Measurements from ENCODE around the gene VPS13D.

The VPS13D gene

GRCh38 chr1:12544357-12544756 lies 314.5 kb downstream of the VPS13D start:
- H3K4me2 ChIP-seq (ENCODE audit: low read length): no peak overlapping the region
- H3K27me3 ChIP-seq (ENCODE audit: insufficient read depth, low read length): no peaks in the 10 kb centered on the region; the same call in 1 of the 2 replicates
- H3F3A ChIP-seq (ENCODE audit: insufficient read depth, low read length): no peaks in the 10 kb centered on the region
- H3K4me3 ChIP-seq (ENCODE audit: low read depth, low read length, poor library complexity, severe bottlenecking): no peak overlapping the region
- H3K79me2 ChIP-seq (ENCODE audit: insufficient read depth, low read length): no peaks in the 10 kb centered on the region
- H3K36me3 ChIP-seq (ENCODE audit: insufficient read depth, low read length): no peaks in the 10 kb centered on the region
- no peak overlapping the region for H3K27ac ChIP-seq (ENCODE audit: low read depth, low read length, poor library complexity, severe bottlenecking)
- TF ChIP-seq, protein P1, sequence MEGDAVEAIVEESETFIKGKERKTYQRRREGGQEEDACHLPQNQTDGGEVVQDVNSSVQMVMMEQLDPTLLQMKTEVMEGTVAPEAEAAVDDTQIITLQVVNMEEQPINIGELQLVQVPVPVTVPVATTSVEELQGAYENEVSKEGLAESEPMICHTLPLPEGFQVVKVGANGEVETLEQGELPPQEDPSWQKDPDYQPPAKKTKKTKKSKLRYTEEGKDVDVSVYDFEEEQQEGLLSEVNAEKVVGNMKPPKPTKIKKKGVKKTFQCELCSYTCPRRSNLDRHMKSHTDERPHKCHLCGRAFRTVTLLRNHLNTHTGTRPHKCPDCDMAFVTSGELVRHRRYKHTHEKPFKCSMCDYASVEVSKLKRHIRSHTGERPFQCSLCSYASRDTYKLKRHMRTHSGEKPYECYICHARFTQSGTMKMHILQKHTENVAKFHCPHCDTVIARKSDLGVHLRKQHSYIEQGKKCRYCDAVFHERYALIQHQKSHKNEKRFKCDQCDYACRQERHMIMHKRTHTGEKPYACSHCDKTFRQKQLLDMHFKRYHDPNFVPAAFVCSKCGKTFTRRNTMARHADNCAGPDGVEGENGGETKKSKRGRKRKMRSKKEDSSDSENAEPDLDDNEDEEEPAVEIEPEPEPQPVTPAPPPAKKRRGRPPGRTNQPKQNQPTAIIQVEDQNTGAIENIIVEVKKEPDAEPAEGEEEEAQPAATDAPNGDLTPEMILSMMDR (IDR thresholded peaks at IDR 0.05; ENCODE audit: low read length): no peak
- TF ChIP-seq EZH2 (IDR thresholded peaks at IDR 0.05; ENCODE audit: borderline replicate concordance, low read length): no peak
- no peaks in the 10 kb centered on the region for H3K9me3 ChIP-seq (ENCODE audit: low read length)
- no peaks in the 10 kb centered on the region for H3K4me1 ChIP-seq (ENCODE audit: insufficient read depth, low read length, severe bottlenecking)
- H3K9me2 ChIP-seq (ENCODE audit: low read depth, low read length): no peaks in the 10 kb centered on the region
- no peak overlapping the region for H2AFZ ChIP-seq (ENCODE audit: low read length)
- H4K20me1 ChIP-seq (ENCODE audit: insufficient read depth, low read length): no peaks in the 10 kb centered on the region
- H3K9ac ChIP-seq (ENCODE audit: low read length): no peak overlapping the region

GRCh38 chr1:12544992-12545391 lies 315.2 kb downstream of the VPS13D start:
- H4K20me1 ChIP-seq (ENCODE audit: insufficient read depth, low read length): no peaks in the 10 kb centered on the region
- H2AFZ ChIP-seq (ENCODE audit: low read length): no peak overlapping the region
- H3K9me3 ChIP-seq (ENCODE audit: low read length): no peaks in the 10 kb centered on the region
- H3K27ac ChIP-seq (ENCODE audit: low read depth, low read length, poor library complexity, severe bottlenecking): no peak overlapping the region
- no peaks in the 10 kb centered on the region for H3K4me1 ChIP-seq (ENCODE audit: insufficient read depth, low read length, severe bottlenecking)
- no peaks in the 10 kb centered on the region for H3K9me2 ChIP-seq (ENCODE audit: low read depth, low read length)
- H3K4me2 ChIP-seq (ENCODE audit: low read length): no peak overlapping the region
- H3K79me2 ChIP-seq (ENCODE audit: insufficient read depth, low read length): no peaks in the 10 kb centered on the region
- H3K27me3 ChIP-seq (ENCODE audit: insufficient read depth, low read length): no peaks in the 10 kb centered on the region; the same call in 1 of the 2 replicates
- no peak overlapping the region for H3K4me3 ChIP-seq (ENCODE audit: low read depth, low read length, poor library complexity, severe bottlenecking)
- TF ChIP-seq, protein P1 (IDR thresholded peaks at IDR 0.05; ENCODE audit: low read length): no peak
- no peak for TF ChIP-seq EZH2 (IDR thresholded peaks at IDR 0.05; ENCODE audit: borderline replicate concordance, low read length)
- H3F3A ChIP-seq (ENCODE audit: insufficient read depth, low read length): no peaks in the 10 kb centered on the region
- no peak overlapping the region for H3K9ac ChIP-seq (ENCODE audit: low read length)
- no peaks in the 10 kb centered on the region for H3K36me3 ChIP-seq (ENCODE audit: insufficient read depth, low read length)

- TF ChIP-seq, protein P1 (IDR thresholded peaks at IDR 0.05; ENCODE audit: low read length): no peak
- no peak for TF ChIP-seq EZH2 (IDR thresholded peaks at IDR 0.05; ENCODE audit: borderline replicate concordance, low read length)
- no peaks in the 10 kb centered on the region for H3K9me2 ChIP-seq (ENCODE audit: low read depth, low read length)
- no peaks in the 10 kb centered on the region for H3K36me3 ChIP-seq (ENCODE audit: insufficient read depth, low read length)
- no peak overlapping the region for H2AFZ ChIP-seq (ENCODE audit: low read length)
- H3K27ac ChIP-seq (ENCODE audit: low read depth, low read length, poor library complexity, severe bottlenecking): no peak overlapping the region
- H3K9me3 ChIP-seq (ENCODE audit: low read length): no peaks in the 10 kb centered on the region
- no peaks in the 10 kb centered on the region for H3K79me2 ChIP-seq (ENCODE audit: insufficient read depth, low read length)
- no peak overlapping the region for H3K9ac ChIP-seq (ENCODE audit: low read length)
- no peaks in the 10 kb centered on the region for H3K4me1 ChIP-seq (ENCODE audit: insufficient read depth, low read length, severe bottlenecking)
- H4K20me1 ChIP-seq (ENCODE audit: insufficient read depth, low read length): no peaks in the 10 kb centered on the region
- no peaks in the 10 kb centered on the region; the same call in 1 of the 2 replicates for H3K27me3 ChIP-seq (ENCODE audit: insufficient read depth, low read length)
- no peaks in the 10 kb centered on the region for H3F3A ChIP-seq (ENCODE audit: insufficient read depth, low read length)
- H3K4me3 ChIP-seq (ENCODE audit: low read depth, low read length, poor library complexity, severe bottlenecking): no peak overlapping the region
- H3K4me2 ChIP-seq (ENCODE audit: low read length): no peak overlapping the region
Observed at GRCh38 chr1:12546771-12547585, 317.1 kb downstream of the VPS13D start.
